Measurements from ENCODE around the gene MOG. TPM values are rescaled to one million over a fixed set of nuclear protein-coding genes. Genes with fewer than 3 reads are reported as not detected.
A peak's percentile ranks its signal among the peaks of the same experiment; 100 is the strongest.

MOG gene
- total RNA-seq, 1 donor from 2014 or later = not detected

DNA sequence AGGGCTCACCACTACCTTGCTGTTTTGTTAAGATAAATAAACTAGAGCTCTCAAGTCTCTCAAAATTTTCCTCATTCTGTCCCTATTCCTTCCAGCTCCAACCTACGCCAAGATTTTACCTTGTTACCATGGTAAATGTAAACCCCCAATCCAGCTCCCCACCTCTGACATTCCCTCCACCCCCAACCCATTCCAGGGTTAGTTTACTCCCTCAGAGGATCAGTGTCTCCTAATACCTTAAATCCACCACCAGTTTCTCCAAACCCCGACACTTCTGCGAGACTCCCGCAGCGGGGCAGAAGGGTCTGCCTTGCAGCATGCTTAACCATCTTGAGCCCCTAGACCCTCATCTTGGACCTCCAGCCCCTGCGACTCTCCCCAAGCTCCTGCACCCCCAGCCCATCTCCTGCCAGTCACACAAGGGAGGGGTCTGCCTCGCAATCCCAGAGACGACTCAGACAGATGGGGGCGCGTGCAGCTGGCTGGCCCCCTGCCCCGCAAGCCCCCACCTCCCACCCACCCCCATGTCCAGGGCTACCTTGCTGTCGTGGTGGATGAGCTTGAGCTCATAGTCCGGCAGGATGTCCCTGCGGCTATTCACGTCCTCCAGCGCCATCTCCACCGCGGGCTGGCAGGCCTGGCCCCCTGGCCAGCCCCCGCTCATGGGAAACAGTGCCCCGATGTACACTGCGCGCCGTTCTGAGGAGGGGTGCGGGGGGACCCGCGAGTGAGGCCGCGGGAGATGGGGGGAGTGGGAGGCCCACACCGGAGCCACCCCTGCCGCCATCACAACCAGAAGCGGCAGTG is 29.7 kb upstream of the MOG start:
- Histone ChIP-seq H3K36me3 (no peaks in the 10 kb centered on the region), H3K27me3 (no peaks in the 10 kb centered on the region), H3K4me3 (peak overlapping the region; percentile 69 to 72), H3K27ac (peak overlapping the region; percentile 89), H3K4me1 (peaks cover 37% of the 10 kb centered on the region), H3K9me3 (no peaks in the 10 kb centered on the region)
- no peak for DNase-seq (ENCODE audit: extremely low spot score in 2 of 2)
- intact Hi-C loops (cut with DNase I) = no loop called here
- TF ChIP-seq POLR2AphosphoS5 (IDR thresholded peaks at IDR 0.05; ENCODE audit: insufficient read depth in 1 of 2, low read depth in 1 of 2) (no peak), POLR2A (IDR thresholded peaks at IDR 0.05) (no peak)
- TF ChIP-seq, protein P1, sequence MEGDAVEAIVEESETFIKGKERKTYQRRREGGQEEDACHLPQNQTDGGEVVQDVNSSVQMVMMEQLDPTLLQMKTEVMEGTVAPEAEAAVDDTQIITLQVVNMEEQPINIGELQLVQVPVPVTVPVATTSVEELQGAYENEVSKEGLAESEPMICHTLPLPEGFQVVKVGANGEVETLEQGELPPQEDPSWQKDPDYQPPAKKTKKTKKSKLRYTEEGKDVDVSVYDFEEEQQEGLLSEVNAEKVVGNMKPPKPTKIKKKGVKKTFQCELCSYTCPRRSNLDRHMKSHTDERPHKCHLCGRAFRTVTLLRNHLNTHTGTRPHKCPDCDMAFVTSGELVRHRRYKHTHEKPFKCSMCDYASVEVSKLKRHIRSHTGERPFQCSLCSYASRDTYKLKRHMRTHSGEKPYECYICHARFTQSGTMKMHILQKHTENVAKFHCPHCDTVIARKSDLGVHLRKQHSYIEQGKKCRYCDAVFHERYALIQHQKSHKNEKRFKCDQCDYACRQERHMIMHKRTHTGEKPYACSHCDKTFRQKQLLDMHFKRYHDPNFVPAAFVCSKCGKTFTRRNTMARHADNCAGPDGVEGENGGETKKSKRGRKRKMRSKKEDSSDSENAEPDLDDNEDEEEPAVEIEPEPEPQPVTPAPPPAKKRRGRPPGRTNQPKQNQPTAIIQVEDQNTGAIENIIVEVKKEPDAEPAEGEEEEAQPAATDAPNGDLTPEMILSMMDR (IDR thresholded peaks at IDR 0.05) = no peak

DNA sequence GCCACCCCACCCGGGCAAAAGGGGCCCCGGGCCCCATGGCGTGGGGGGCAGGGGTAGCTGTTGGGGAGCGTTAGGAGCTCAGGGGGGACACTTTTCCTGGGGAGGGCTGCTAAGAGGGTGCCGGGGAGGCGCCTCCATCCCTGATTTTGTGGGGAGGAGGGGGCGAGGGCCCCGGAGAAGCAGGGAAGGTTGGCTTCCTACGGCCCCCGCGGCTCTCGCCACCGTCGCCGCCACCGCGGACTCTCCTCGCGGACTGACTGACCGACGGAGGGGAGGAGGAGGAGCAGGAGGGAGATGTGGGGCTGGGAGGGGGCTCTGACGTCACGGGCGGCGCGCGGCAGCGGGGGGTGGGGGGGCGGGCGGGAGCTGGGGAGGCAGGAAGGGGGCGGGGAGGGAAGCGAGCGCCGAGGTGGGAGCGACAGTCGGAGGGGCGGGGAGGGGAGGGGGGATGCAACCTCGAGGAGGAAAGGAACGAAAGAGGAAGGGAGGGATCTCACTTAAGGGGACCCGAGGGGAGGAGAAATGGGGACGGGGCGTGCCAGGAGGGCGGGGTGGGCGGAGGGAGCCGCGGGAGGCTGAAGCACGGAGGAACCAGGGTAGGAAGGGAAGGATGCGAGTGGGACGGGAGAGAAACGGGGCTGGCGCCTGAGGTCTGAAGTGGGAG is 29.0 kb upstream of the MOG start:
- peaks cover 40% of the 10 kb centered on the region for H3K4me1 ChIP-seq
- intact Hi-C loops (cut with DNase I) = no loop called here

DNA sequence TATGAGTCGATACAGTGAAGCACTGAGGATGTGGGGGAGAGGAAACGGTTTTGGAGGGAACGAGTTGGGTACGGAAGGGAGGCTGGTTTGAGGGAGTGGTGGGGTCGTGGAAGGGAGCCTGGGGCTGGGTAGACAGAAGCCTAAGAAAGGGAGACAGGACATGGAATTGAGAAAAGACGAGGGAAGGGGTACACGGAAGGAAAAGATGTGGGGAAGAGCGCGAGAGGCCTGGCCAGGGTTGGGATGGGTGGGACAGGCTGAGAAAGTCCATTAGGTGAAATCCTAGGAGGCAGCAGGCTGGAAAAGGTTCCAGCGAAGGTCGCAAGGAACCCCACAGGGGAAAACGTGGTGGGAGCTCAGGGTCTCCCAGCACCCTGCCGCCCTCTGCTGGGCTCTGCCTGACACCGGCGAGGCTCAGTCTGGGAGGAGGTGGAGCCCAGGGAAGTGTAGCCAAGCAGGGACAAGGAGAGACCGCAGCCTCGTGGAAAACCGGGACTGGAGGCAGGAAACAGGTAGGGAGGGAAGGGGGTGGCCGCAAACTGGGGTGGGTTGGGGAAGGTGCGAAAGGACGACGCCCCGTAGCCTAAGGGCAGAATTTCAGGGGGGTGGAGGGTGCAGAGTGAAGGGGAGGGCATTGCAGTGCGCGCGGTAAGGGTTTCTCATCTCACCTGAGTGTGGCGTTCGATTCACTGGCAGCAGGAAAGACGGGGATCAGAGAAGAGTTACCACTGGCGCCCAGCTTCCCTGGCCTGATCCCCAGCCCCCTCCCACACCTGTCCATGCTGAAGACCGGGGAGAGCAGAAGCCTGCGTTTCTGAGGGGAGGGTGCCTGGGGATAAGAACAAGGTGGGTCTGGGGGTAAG is 28.2 kb upstream of the MOG start:
- peak overlapping the region; percentile 69 to 72 for H3K4me3 ChIP-seq
- peaks cover 40% of the 10 kb centered on the region for H3K4me1 ChIP-seq
- H3K36me3 ChIP-seq = no peaks in the 10 kb centered on the region
- intact Hi-C loops (cut with DNase I) = no loop called here
- TF ChIP-seq POLR2A (IDR thresholded peaks at IDR 0.05) (no peak), POLR2AphosphoS5 (IDR thresholded peaks at IDR 0.05; ENCODE audit: insufficient read depth in 1 of 2, low read depth in 1 of 2) (peak in 1 of 2 donors; percentile 70)
- TF ChIP-seq, protein P1 (IDR thresholded peaks at IDR 0.05) = peak in 2 of 3 experiments; percentile 52 to 68
- no peaks in the 10 kb centered on the region for H3K27me3 ChIP-seq
- no peak for DNase-seq (ENCODE audit: extremely low spot score in 2 of 2)
- H3K9me3 ChIP-seq = no peaks in the 10 kb centered on the region
- H3K27ac ChIP-seq = peak overlapping the region; percentile 89

More for the DNA sequence above, 29.0 kb upstream of the MOG start:
- Histone ChIP-seq H3K27me3 (no peaks in the 10 kb centered on the region), H3K36me3 (no peaks in the 10 kb centered on the region), H3K4me3 (peak overlapping the region; percentile 69 to 72), H3K9me3 (no peaks in the 10 kb centered on the region), H3K27ac (peak overlapping the region; percentile 89)
- DNase-seq (ENCODE audit: extremely low spot score in 2 of 2) = no peak
- TF ChIP-seq POLR2A (IDR thresholded peaks at IDR 0.05) = peak; percentile 33 to 87
- peak in 1 of 2 donors; percentile 97 for TF ChIP-seq POLR2AphosphoS5 (IDR thresholded peaks at IDR 0.05; ENCODE audit: insufficient read depth in 1 of 2, low read depth in 1 of 2)
- TF ChIP-seq, protein P1 (IDR thresholded peaks at IDR 0.05) = no peak

DNA sequence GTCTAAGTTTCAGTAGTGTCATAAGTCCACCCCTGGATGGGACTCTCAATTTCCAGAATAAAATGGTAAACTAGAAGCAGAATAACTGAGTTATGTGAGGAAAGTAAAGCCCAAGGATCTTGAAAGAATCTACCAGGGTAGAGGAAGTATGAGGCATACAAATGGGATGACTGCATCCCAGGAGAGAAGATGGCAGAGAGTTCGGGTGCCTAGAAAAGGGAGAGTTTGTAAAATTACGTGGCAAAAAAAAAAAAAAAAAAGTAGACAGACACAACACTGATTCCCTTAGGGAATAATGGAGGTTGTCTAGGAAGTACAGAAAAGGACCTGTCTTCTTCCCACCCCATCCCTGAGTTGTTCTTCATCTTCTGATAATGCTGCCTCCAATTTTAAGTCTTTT is 27.3 kb upstream of the MOG start:
- Histone ChIP-seq H3K36me3 (no peaks in the 10 kb centered on the region), H3K27ac (no peak overlapping the region), H3K27me3 (no peaks in the 10 kb centered on the region), H3K4me3 (no peak overlapping the region), H3K4me1 (peaks cover 40% of the 10 kb centered on the region), H3K9me3 (no peaks in the 10 kb centered on the region)
- DNase-seq (ENCODE audit: extremely low spot score in 2 of 2) = no peak
- TF ChIP-seq, protein P1 (IDR thresholded peaks at IDR 0.05) = no peak
- TF ChIP-seq POLR2AphosphoS5 (IDR thresholded peaks at IDR 0.05; ENCODE audit: insufficient read depth in 1 of 2, low read depth in 1 of 2) = no peak
- TF ChIP-seq POLR2A (IDR thresholded peaks at IDR 0.05) = no peak
- intact Hi-C loops (cut with DNase I) = no loop called here

Data from vagina (tissue), 2 donors.